GM19099 (cell line): ENCODE measurements around the gene SNX18.

Experiments used
- POLR2A ChIP-seq: IDR thresholded peaks from 3 replicates; pipeline ENCODE4 v1.6.1; 2011; ENCODE audit warnings: low read depth; ENCODE audit not compliant: insufficient read length; ENCODE audit errors: extremely low read depth

SNX18 gene

GRCh38 chr5:54529565-54529964 lies 12.0 kb downstream of the SNX18 start:
- no peak for TF ChIP-seq POLR2A

GRCh38 chr5:54531546-54531945 lies 14.0 kb downstream of the SNX18 start:
- TF ChIP-seq POLR2A: no peak

GRCh38 chr5:54533541-54534190 lies 16.1 kb downstream of the SNX18 start:
- no peak for TF ChIP-seq POLR2A

- TF ChIP-seq POLR2A: no peak
Measured at GRCh38 chr5:54534191-54535004, 16.8 kb downstream of the SNX18 start.

GRCh38 chr5:54535149-54535844 lies 17.7 kb downstream of the SNX18 start:
- TF ChIP-seq POLR2A: no peak

GRCh38 chr5:54537725-54538124 lies 20.2 kb downstream of the SNX18 start:
- no peak for TF ChIP-seq POLR2A

- no peak for TF ChIP-seq POLR2A
Measured at GRCh38 chr5:54538156-54538555, 20.6 kb downstream of the SNX18 start.

GRCh38 chr5:54539001-54539400 lies 21.4 kb downstream of the SNX18 start:
- TF ChIP-seq POLR2A: no peak

GRCh38 chr5:54540286-54540685 lies 22.7 kb downstream of the SNX18 start:
- no peak for TF ChIP-seq POLR2A

GRCh38 chr5:54541823-54542783 lies 24.5 kb downstream of the SNX18 start:
- no peak for TF ChIP-seq POLR2A

GRCh38 chr5:54544044-54544443 lies 26.5 kb downstream of the SNX18 start:
- TF ChIP-seq POLR2A: no peak

GRCh38 chr5:54545796-54546195 lies 28.2 kb downstream of the SNX18 start:
- TF ChIP-seq POLR2A: no peak

GRCh38 chr5:54547711-54548250 lies 30.2 kb downstream of the SNX18 start:
- TF ChIP-seq POLR2A: no peak

- TF ChIP-seq POLR2A: no peak
Measured at GRCh38 chr5:54548565-54548964, 31.0 kb downstream of the SNX18 start.
